ENCODE results near the gene ZNF429. TPM values are rescaled to one million over a fixed set of nuclear protein-coding genes. Genes with fewer than 3 reads are reported as not detected.

Gene ZNF429
- total and polyA plus RNA-seq, 2 experiments from 2014 or later = 30.3 to 53.9 TPM

- H3K4me3 ChIP-seq = no peak overlapping the region
- no peaks in the 10 kb centered on the region for H3K36me3 ChIP-seq
- H3K9me3 ChIP-seq (ENCODE audit: low read depth) = no peaks in the 10 kb centered on the region
- no peaks in the 10 kb centered on the region for H3K27me3 ChIP-seq
- DNase-seq (ENCODE audit: low read depth in 1 of 2, low spot score in 1 of 2) = no peak
- no peaks in the 10 kb centered on the region for H3K4me1 ChIP-seq (ENCODE audit: low read depth)
- TF ChIP-seq, protein P1, sequence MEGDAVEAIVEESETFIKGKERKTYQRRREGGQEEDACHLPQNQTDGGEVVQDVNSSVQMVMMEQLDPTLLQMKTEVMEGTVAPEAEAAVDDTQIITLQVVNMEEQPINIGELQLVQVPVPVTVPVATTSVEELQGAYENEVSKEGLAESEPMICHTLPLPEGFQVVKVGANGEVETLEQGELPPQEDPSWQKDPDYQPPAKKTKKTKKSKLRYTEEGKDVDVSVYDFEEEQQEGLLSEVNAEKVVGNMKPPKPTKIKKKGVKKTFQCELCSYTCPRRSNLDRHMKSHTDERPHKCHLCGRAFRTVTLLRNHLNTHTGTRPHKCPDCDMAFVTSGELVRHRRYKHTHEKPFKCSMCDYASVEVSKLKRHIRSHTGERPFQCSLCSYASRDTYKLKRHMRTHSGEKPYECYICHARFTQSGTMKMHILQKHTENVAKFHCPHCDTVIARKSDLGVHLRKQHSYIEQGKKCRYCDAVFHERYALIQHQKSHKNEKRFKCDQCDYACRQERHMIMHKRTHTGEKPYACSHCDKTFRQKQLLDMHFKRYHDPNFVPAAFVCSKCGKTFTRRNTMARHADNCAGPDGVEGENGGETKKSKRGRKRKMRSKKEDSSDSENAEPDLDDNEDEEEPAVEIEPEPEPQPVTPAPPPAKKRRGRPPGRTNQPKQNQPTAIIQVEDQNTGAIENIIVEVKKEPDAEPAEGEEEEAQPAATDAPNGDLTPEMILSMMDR (IDR thresholded peaks at IDR 0.05; ENCODE audit: low read depth, low read length) = no peak
- H3K27ac ChIP-seq = no peak overlapping the region
Observed at GRCh38 chr19:21484631-21485030, 20.8 kb upstream of the ZNF429 start.

GRCh38 chr19:21485926-21486325, 19.5 kb upstream of the ZNF429 start:
- no peaks in the 10 kb centered on the region for H3K36me3 ChIP-seq
- H3K27ac ChIP-seq = no peak overlapping the region
- no peak overlapping the region for H3K4me3 ChIP-seq
- no peaks in the 10 kb centered on the region for H3K27me3 ChIP-seq
- no peak for DNase-seq (ENCODE audit: low read depth in 1 of 2, low spot score in 1 of 2)
- H3K9me3 ChIP-seq (ENCODE audit: low read depth) = no peaks in the 10 kb centered on the region
- TF ChIP-seq, protein P1 (IDR thresholded peaks at IDR 0.05; ENCODE audit: low read depth, low read length) = no peak
- no peaks in the 10 kb centered on the region for H3K4me1 ChIP-seq (ENCODE audit: low read depth)

- Histone ChIP-seq H3K9me3 (ENCODE audit: low read depth) (no peaks in the 10 kb centered on the region), H3K27me3 (no peaks in the 10 kb centered on the region), H3K27ac (no peak overlapping the region), H3K4me3 (no peak overlapping the region), H3K4me1 (ENCODE audit: low read depth) (no peaks in the 10 kb centered on the region), H3K36me3 (no peaks in the 10 kb centered on the region)
- TF ChIP-seq, protein P1 (IDR thresholded peaks at IDR 0.05; ENCODE audit: low read depth, low read length) = no peak
- no peak for DNase-seq (ENCODE audit: low read depth in 1 of 2, low spot score in 1 of 2)
Observed at GRCh38 chr19:21487969-21488368, 17.4 kb upstream of the ZNF429 start.

GRCh38 chr19:21491146-21491545, 14.3 kb upstream of the ZNF429 start:
- Histone ChIP-seq H3K36me3 (no peaks in the 10 kb centered on the region), H3K27ac (no peak overlapping the region), H3K4me3 (no peak overlapping the region), H3K27me3 (no peaks in the 10 kb centered on the region), H3K9me3 (ENCODE audit: low read depth) (no peaks in the 10 kb centered on the region), H3K4me1 (ENCODE audit: low read depth) (no peaks in the 10 kb centered on the region)
- TF ChIP-seq, protein P1 (IDR thresholded peaks at IDR 0.05; ENCODE audit: low read depth, low read length) = no peak
- no peak for DNase-seq (ENCODE audit: low read depth in 1 of 2, low spot score in 1 of 2)

DNA sequence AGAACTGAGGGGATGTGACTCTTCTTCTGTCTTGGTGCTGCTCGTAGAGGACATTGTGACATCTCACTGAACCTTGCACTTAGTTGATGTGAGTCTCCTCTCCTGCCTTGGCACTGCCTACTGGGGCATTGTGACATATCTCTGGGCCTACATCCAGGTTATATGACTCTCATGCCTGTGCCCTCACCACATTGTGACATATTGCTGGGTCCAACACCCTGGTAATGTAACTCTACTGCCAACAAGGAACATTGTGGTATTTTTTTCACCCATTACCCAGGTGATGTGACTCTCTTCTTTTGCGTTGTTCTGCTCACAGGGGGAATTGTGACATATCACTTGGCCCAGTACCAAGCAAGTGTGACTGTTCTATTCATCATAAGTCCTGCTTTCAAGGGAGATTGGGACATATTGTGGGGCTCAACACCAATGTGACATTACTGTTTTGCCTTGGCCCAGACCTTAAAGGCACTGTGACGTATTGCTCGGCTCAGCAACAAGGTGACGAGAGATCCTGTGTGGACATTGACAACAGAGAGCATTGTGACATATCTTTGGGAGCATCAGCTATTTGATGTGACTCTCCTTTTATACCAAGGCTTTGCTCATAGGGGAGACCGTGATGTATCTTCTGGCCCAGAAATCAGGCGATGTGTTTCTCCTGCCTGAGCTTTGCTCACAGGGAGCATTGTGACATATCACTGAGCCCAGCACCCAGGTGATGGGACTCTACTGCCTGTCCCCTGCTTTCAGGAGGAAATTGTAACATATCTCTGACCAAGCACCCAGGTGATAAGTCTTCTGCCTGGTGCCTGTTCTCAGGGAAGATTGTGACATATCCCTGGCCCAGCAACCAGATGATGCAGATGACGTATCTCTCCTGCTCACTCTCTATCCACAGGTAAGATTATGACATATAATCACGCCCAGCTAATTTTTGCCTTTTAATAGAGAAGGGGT, 12.2 kb upstream of the ZNF429 start:
- no peaks in the 10 kb centered on the region for H3K36me3 ChIP-seq
- H3K9me3 ChIP-seq (ENCODE audit: low read depth) = no peaks in the 10 kb centered on the region
- TF ChIP-seq, protein P1 (IDR thresholded peaks at IDR 0.05; ENCODE audit: low read depth, low read length) = no peak
- H3K4me1 ChIP-seq (ENCODE audit: low read depth) = no peaks in the 10 kb centered on the region
- H3K4me3 ChIP-seq = no peak overlapping the region
- no peak for DNase-seq (ENCODE audit: low read depth in 1 of 2, low spot score in 1 of 2)
- H3K27ac ChIP-seq = no peak overlapping the region
- H3K27me3 ChIP-seq = no peaks in the 10 kb centered on the region
